CD4-positive, alpha-beta T cell treated with Interferon alpha-2 for 1 hour (primary cell): ENCODE results near the gene TRIO.

Experiments
- DNase-seq, 2 donors: peaks; one replicate each; pipeline ENCODE4 v3.0.0-alpha.2; 2020 to 2022

TRIO gene

GRCh38 chr5:14171046-14171445 is 27.9 kb downstream of the TRIO start:
- DNase-seq, result no peak

GRCh38 chr5:14171621-14172020 is 28.5 kb downstream of the TRIO start:
- no peak for DNase-seq

- no peak for DNase-seq
Measured at GRCh38 chr5:14172149-14172795, 29.1 kb downstream of the TRIO start.

- no peak for DNase-seq
Measured at GRCh38 chr5:14173377-14174229, 30.5 kb downstream of the TRIO start.

GRCh38 chr5:14174230-14174636 is 31.1 kb downstream of the TRIO start:
- peak in 1 of 2 donors; percentile 7 for DNase-seq

- DNase-seq, result no peak
Measured at GRCh38 chr5:14175381-14175780, 32.2 kb downstream of the TRIO start.

GRCh38 chr5:14176888-14177287 is 33.7 kb downstream of the TRIO start:
- no peak for DNase-seq

GRCh38 chr5:14177634-14178033 is 34.5 kb downstream of the TRIO start:
- no peak for DNase-seq

GRCh38 chr5:14178091-14178490 is 34.9 kb downstream of the TRIO start:
- DNase-seq, result no peak

- DNase-seq, result no peak
Measured at GRCh38 chr5:14178671-14179211, 35.6 kb downstream of the TRIO start.

- no peak for DNase-seq
Measured at GRCh38 chr5:14179446-14179845, 36.3 kb downstream of the TRIO start.

GRCh38 chr5:14180437-14180836 is 37.3 kb downstream of the TRIO start:
- no peak for DNase-seq

- no peak for DNase-seq
Measured at GRCh38 chr5:14181299-14181968, 38.3 kb downstream of the TRIO start.

GRCh38 chr5:14182761-14183160 is 39.6 kb downstream of the TRIO start:
- no peak for DNase-seq

- no peak for DNase-seq
Measured at GRCh38 chr5:14183187-14183939, 40.2 kb downstream of the TRIO start.

GRCh38 chr5:14184082-14184481 is 40.9 kb downstream of the TRIO start:
- DNase-seq, result no peak

- DNase-seq, result no peak
Measured at GRCh38 chr5:14184725-14185124, 41.6 kb downstream of the TRIO start.

GRCh38 chr5:14185326-14186058 is 42.4 kb downstream of the TRIO start:
- no peak for DNase-seq

GRCh38 chr5:14186059-14186830 is 43.1 kb downstream of the TRIO start:
- DNase-seq, result no peak

- no peak for DNase-seq
Measured at GRCh38 chr5:14187157-14187556, 44.0 kb downstream of the TRIO start.

GRCh38 chr5:14187660-14188059 is 44.5 kb downstream of the TRIO start:
- DNase-seq, result no peak
